ENCODE measurements around the gene TMPRSS13.

DNA sequence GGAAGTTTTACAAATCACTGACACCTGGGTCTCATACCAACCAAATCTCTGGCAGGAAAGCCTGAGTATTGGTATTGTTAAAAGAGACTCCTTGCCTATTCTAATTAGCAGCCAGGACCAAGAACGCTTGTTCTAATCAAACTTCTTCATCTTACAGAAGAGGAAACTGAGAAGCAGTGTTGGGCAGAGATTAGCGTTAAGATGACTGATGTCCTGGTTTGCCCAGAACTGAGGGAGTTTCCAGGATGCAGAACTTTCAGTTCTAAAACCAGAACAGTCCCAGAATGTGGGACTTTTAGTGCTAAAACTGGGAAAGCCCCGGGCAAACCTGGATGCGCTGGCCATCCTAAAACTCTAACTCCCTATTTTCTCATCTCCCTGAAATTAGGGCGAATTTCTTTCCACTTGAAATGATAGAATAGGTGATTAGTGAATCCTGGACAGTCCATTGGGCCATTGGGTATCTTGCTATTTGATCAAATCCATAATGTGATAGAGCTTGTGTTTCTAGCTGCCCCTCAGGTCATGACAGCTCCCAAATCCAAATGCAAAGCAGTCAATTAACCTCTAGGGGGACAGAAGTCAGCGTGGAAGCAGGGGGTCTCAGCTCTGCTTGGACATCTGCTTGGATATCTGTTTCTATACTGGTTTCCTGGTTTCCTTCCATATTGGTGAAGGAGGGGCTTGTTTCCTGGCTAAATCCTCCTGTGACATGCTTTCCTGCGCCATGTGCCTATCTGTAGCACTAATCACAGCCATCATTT, 16.0 kb upstream of the TMPRSS13 start:
- TF ChIP-seq RAD21 (conservative IDR thresholded peaks at IDR 0.05) (no peak), POLR2AphosphoS5 (IDR thresholded peaks at IDR 0.05) (no peak), REST (IDR thresholded peaks at IDR 0.05; ENCODE audit: borderline replicate concordance) (no peak), EZH2 (IDR thresholded peaks at IDR 0.05; ENCODE audit: borderline replicate concordance, insufficient read depth, low read length, poor library complexity, severe bottlenecking) (no peak), TAF1 (IDR thresholded peaks at IDR 0.05; ENCODE audit: low read depth) (no peak), MXI1 (conservative IDR thresholded peaks at IDR 0.05; ENCODE audit: poor library complexity, severe bottlenecking) (no peak), EP300 (conservative IDR thresholded peaks at IDR 0.05; ENCODE audit: poor library complexity, severe bottlenecking) (no peak)
- TF ChIP-seq, protein P1, sequence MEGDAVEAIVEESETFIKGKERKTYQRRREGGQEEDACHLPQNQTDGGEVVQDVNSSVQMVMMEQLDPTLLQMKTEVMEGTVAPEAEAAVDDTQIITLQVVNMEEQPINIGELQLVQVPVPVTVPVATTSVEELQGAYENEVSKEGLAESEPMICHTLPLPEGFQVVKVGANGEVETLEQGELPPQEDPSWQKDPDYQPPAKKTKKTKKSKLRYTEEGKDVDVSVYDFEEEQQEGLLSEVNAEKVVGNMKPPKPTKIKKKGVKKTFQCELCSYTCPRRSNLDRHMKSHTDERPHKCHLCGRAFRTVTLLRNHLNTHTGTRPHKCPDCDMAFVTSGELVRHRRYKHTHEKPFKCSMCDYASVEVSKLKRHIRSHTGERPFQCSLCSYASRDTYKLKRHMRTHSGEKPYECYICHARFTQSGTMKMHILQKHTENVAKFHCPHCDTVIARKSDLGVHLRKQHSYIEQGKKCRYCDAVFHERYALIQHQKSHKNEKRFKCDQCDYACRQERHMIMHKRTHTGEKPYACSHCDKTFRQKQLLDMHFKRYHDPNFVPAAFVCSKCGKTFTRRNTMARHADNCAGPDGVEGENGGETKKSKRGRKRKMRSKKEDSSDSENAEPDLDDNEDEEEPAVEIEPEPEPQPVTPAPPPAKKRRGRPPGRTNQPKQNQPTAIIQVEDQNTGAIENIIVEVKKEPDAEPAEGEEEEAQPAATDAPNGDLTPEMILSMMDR (IDR thresholded peaks at IDR 0.05; ENCODE audit: poor library complexity, severe bottlenecking), result peak; percentile 30

Data from neural cell (in vitro differentiated cells).